ENCODE measurements around the gene EPHX1.

EPHX1 gene

GRCh38 chr1:225863167-225863566 is 53.2 kb downstream of the EPHX1 start:
- no peak for ATAC-seq (replicated peaks)

GRCh38 chr1:225865514-225865913 is 55.6 kb downstream of the EPHX1 start:
- H3K27me3 Mint-ChIP-seq: no peaks in the 10 kb centered on the region
- ATAC-seq (replicated peaks): peak; percentile 24 to 30
- peaks cover 32 to 44% of the 10 kb centered on the region in 2 donors for H3K36me3 Mint-ChIP-seq
- no peak overlapping the region for H3K4me3 Mint-ChIP-seq
- no peak overlapping the region for H3K27ac Mint-ChIP-seq
- DNase-seq: no peak
- no peaks in the 10 kb centered on the region for H3K9me3 Mint-ChIP-seq
- peaks cover 15 to 30% of the 10 kb centered on the region in 2 donors for H3K4me1 Mint-ChIP-seq

More at GRCh38 chr1:225863167-225863566, 53.2 kb downstream of the EPHX1 start:
- no peak overlapping the region for H3K27ac Mint-ChIP-seq
- H3K9me3 Mint-ChIP-seq: no peaks in the 10 kb centered on the region
- no peak for DNase-seq
- peaks cover 34 to 51% of the 10 kb centered on the region in 2 donors for H3K36me3 Mint-ChIP-seq
- H3K4me1 Mint-ChIP-seq: peaks cover 15 to 24% of the 10 kb centered on the region in 2 donors
- H3K4me3 Mint-ChIP-seq: no peak overlapping the region
- H3K27me3 Mint-ChIP-seq: no peaks in the 10 kb centered on the region

- Mint-ChIP-seq H3K4me3 (no peak overlapping the region), H3K36me3 (peaks cover 35 to 50% of the 10 kb centered on the region in 2 donors), H3K27ac (peak overlapping the region; percentile 60), H3K9me3 (no peaks in the 10 kb centered on the region), H3K4me1 (peaks cover 15 to 30% of the 10 kb centered on the region in 2 donors), H3K27me3 (no peaks in the 10 kb centered on the region)
- DNase-seq: peak; percentile 34
- ATAC-seq (replicated peaks): peak; percentile 97 to 98
Observed at GRCh38 chr1:225866061-225866837, 56.3 kb downstream of the EPHX1 start.

- Mint-ChIP-seq H3K9me3 (no peaks in the 10 kb centered on the region), H3K4me3 (peak overlapping the region in 1 of 2 donors; percentile 19), H3K4me1 (peaks cover 15 to 30% of the 10 kb centered on the region in 2 donors), H3K27ac (peak overlapping the region; percentile 60), H3K27me3 (no peaks in the 10 kb centered on the region), H3K36me3 (peaks cover 35 to 48% of the 10 kb centered on the region in 2 donors)
- DNase-seq (no peak), ATAC-seq (replicated peaks) (no peak)
Observed at GRCh38 chr1:225866981-225867380, 57.1 kb downstream of the EPHX1 start.

- no peaks in the 10 kb centered on the region for H3K27me3 Mint-ChIP-seq
- DNase-seq: no peak
- H3K4me3 Mint-ChIP-seq: no peak overlapping the region
- H3K9me3 Mint-ChIP-seq: no peaks in the 10 kb centered on the region
- H3K27ac Mint-ChIP-seq: peak overlapping the region; percentile 31
- H3K36me3 Mint-ChIP-seq: peaks cover 34 to 44% of the 10 kb centered on the region in 2 donors
- no peak for ATAC-seq (replicated peaks)
- peaks cover 15 to 30% of the 10 kb centered on the region in 2 donors for H3K4me1 Mint-ChIP-seq
Observed at GRCh38 chr1:225868631-225869330, 58.9 kb downstream of the EPHX1 start.

GRCh38 chr1:225870911-225871310 is 61.0 kb downstream of the EPHX1 start:
- no peak for DNase-seq
- Mint-ChIP-seq H3K36me3 (peaks cover 28 to 38% of the 10 kb centered on the region in 2 donors), H3K4me1 (peaks cover 11 to 23% of the 10 kb centered on the region in 2 donors), H3K4me3 (no peak overlapping the region), H3K9me3 (no peaks in the 10 kb centered on the region), H3K27me3 (no peaks in the 10 kb centered on the region), H3K27ac (no peak overlapping the region)
- no peak for ATAC-seq (replicated peaks)

GRCh38 chr1:225871359-225872074 is 61.6 kb downstream of the EPHX1 start:
- ATAC-seq (replicated peaks) (no peak), DNase-seq (no peak)
- Mint-ChIP-seq H3K9me3 (no peaks in the 10 kb centered on the region), H3K36me3 (peaks cover 24 to 32% of the 10 kb centered on the region in 2 donors), H3K27me3 (no peaks in the 10 kb centered on the region), H3K27ac (no peak overlapping the region), H3K4me1 (peaks cover 5 to 17% of the 10 kb centered on the region in 2 donors), H3K4me3 (no peak overlapping the region)

- DNase-seq (no peak), ATAC-seq (replicated peaks) (no peak)
- H3K9me3 Mint-ChIP-seq: no peaks in the 10 kb centered on the region
- no peak overlapping the region for H3K4me3 Mint-ChIP-seq
- H3K4me1 Mint-ChIP-seq: peaks cover under 1 to 12% of the 10 kb centered on the region in 2 donors
- H3K27ac Mint-ChIP-seq: no peak overlapping the region
- no peaks in the 10 kb centered on the region for H3K27me3 Mint-ChIP-seq
- peaks cover 25 to 30% of the 10 kb centered on the region in 2 donors for H3K36me3 Mint-ChIP-seq
Observed at GRCh38 chr1:225872075-225872430, 62.1 kb downstream of the EPHX1 start.

- H3K9me3 Mint-ChIP-seq: no peaks in the 10 kb centered on the region
- H3K27me3 Mint-ChIP-seq: no peaks in the 10 kb centered on the region
- ATAC-seq (replicated peaks) (no peak), DNase-seq (no peak)
- H3K27ac Mint-ChIP-seq: no peak overlapping the region
- H3K4me1 Mint-ChIP-seq: peaks cover 6 to 13% of the 10 kb centered on the region in 2 donors
- H3K4me3 Mint-ChIP-seq: no peak overlapping the region
- peaks cover 23 to 34% of the 10 kb centered on the region in 2 donors for H3K36me3 Mint-ChIP-seq
Observed at GRCh38 chr1:225873281-225873850, 63.4 kb downstream of the EPHX1 start.

- no peak overlapping the region for H3K4me3 Mint-ChIP-seq
- DNase-seq (no peak), ATAC-seq (replicated peaks) (no peak)
- H3K9me3 Mint-ChIP-seq: no peaks in the 10 kb centered on the region
- H3K36me3 Mint-ChIP-seq: peaks cover 21 to 31% of the 10 kb centered on the region in 2 donors
- no peaks in the 10 kb centered on the region for H3K27me3 Mint-ChIP-seq
- H3K27ac Mint-ChIP-seq: no peak overlapping the region
- peaks cover 17 to 18% of the 10 kb centered on the region in 2 donors for H3K4me1 Mint-ChIP-seq
Observed at GRCh38 chr1:225874431-225874830, 64.5 kb downstream of the EPHX1 start.

- Mint-ChIP-seq H3K27ac (no peak overlapping the region), H3K27me3 (no peaks in the 10 kb centered on the region), H3K9me3 (no peaks in the 10 kb centered on the region), H3K4me1 (peaks cover 25 to 26% of the 10 kb centered on the region in 2 donors), H3K36me3 (peaks cover 21 to 31% of the 10 kb centered on the region in 2 donors), H3K4me3 (no peak overlapping the region)
- ATAC-seq (replicated peaks) (no peak), DNase-seq (no peak)
Observed at GRCh38 chr1:225875044-225875815, 65.3 kb downstream of the EPHX1 start.

- Mint-ChIP-seq H3K4me1 (peaks cover 35 to 42% of the 10 kb centered on the region in 2 donors), H3K27me3 (no peaks in the 10 kb centered on the region), H3K36me3 (peaks cover 10 to 20% of the 10 kb centered on the region in 2 donors), H3K4me3 (no peak overlapping the region), H3K9me3 (no peaks in the 10 kb centered on the region), H3K27ac (no peak overlapping the region)
- ATAC-seq (replicated peaks) (no peak), DNase-seq (no peak)
Observed at GRCh38 chr1:225876900-225877510, 67.1 kb downstream of the EPHX1 start.

GRCh38 chr1:225877580-225877979 is 67.7 kb downstream of the EPHX1 start:
- no peak for ATAC-seq (replicated peaks)
- Mint-ChIP-seq H3K9me3 (no peaks in the 10 kb centered on the region), H3K36me3 (peaks cover 10 to 20% of the 10 kb centered on the region in 2 donors), H3K27me3 (no peaks in the 10 kb centered on the region), H3K27ac (peak overlapping the region; percentile 63), H3K4me1 (peaks cover 35 to 42% of the 10 kb centered on the region in 2 donors), H3K4me3 (no peak overlapping the region)
- no peak for DNase-seq

Measured in stimulated activated naive B cell treated with anti-CD40 and anti-IgM and Interleukin-4, amounts not matched to agents 10 μg/mL and 1 μg/mL and 100 μg/mL, for 72 hours (primary cell).